ENCODE measurements around the gene PCDH1. TPM values are rescaled to one million over a fixed set of nuclear protein-coding genes. Genes with fewer than 3 reads are reported as not detected.

Gene PCDH1
- total RNA-seq, 4 donors from 2014 or later = 92.5 to 217 (median 164) TPM

DNA sequence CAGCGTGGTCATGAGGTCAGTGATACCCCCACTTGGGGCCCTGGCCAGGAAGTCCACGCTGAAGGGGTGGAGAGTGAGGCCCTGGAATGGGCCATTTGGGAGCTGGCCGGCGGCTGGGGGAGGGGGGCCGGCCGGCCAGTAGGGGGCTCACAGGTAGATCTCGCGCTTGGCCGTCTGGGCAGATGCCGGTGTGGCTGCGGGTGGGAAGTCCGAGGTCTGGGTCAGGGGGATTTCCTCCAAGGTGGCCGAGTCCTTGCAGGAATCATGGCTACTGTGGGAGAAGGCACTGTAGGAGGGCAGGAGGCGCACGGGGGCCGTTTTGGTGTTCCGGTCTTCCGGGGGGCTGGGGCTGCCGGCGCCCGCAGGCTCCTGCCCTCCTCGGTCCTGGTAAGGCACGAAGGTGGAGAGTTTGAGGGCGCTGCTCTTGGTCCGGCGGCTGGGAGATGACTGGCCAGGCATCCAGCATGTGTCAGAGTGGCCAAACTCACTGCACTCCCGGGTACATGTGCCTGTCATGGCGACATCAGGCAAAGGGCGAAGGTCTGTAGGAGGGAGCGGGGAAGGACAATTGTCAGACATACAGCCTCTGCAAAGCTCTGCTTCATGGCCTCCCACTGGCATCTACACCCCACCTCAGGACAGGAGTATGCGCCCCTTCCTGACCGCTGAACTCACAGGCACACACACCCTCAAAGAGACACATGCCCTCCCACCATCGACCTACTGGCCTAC lies 24.1 kb downstream of the PCDH1 start:
- in situ Hi-C loops (cut with MboI; ENCODE audit: low pct_ligation_motif_present in 1 of 4, low pct_unique_long_range_greater_than_20kb in 1 of 4, low sequenced_read_pairs in 3 of 4) (no loop called here), intact Hi-C loops (cut with DNase I; ENCODE audit: low total_unique reads) (no loop called here)
- no peak overlapping the region for H3K4me3 ChIP-seq
- H3K27me3 ChIP-seq = no peaks in the 10 kb centered on the region
- no peaks in the 10 kb centered on the region for H3K9me3 ChIP-seq
- TF ChIP-seq, protein P1, sequence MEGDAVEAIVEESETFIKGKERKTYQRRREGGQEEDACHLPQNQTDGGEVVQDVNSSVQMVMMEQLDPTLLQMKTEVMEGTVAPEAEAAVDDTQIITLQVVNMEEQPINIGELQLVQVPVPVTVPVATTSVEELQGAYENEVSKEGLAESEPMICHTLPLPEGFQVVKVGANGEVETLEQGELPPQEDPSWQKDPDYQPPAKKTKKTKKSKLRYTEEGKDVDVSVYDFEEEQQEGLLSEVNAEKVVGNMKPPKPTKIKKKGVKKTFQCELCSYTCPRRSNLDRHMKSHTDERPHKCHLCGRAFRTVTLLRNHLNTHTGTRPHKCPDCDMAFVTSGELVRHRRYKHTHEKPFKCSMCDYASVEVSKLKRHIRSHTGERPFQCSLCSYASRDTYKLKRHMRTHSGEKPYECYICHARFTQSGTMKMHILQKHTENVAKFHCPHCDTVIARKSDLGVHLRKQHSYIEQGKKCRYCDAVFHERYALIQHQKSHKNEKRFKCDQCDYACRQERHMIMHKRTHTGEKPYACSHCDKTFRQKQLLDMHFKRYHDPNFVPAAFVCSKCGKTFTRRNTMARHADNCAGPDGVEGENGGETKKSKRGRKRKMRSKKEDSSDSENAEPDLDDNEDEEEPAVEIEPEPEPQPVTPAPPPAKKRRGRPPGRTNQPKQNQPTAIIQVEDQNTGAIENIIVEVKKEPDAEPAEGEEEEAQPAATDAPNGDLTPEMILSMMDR (IDR thresholded peaks at IDR 0.05) = no peak
- no peak for TF ChIP-seq POLR2AphosphoS5 (IDR thresholded peaks at IDR 0.05)
- no peak for TF ChIP-seq POLR2A (IDR thresholded peaks at IDR 0.05)
- no peak for TF ChIP-seq EP300 (IDR thresholded peaks at IDR 0.05; ENCODE audit: low read depth)
- WGBS, 2 donors (ENCODE audit: low coverage in 1 of 2) = 75 to 85% methylated on average over 4 to 31 of the region's 33 CpGs
- no peaks in the 10 kb centered on the region for H3K36me3 ChIP-seq
- peaks cover 0 to 20% (median 15%) of the 10 kb centered on the region in 4 donors for H3K4me1 ChIP-seq
- DNase-seq = no peak
- H3K27ac ChIP-seq = no peak overlapping the region

GRCh38 chr5:141852448-141852847 lies 25.8 kb downstream of the PCDH1 start:
- DNase-seq = no peak
- intact Hi-C loops (cut with DNase I; ENCODE audit: low total_unique reads) = no loop called here
- peaks cover 7 to 28% (median 23%) of the 10 kb centered on the region in 4 donors for H3K4me1 ChIP-seq
- H3K4me3 ChIP-seq = no peak overlapping the region
- H3K27ac ChIP-seq = no peak overlapping the region
- in situ Hi-C loops (cut with MboI; ENCODE audit: low pct_ligation_motif_present in 1 of 4, low pct_unique_long_range_greater_than_20kb in 1 of 4, low sequenced_read_pairs in 3 of 4) = no loop called here
- TF ChIP-seq EP300 (IDR thresholded peaks at IDR 0.05; ENCODE audit: low read depth) (no peak), POLR2AphosphoS5 (IDR thresholded peaks at IDR 0.05) (no peak), POLR2A (IDR thresholded peaks at IDR 0.05) (no peak)
- TF ChIP-seq, protein P1 (IDR thresholded peaks at IDR 0.05) = no peak
- H3K36me3 ChIP-seq = no peaks in the 10 kb centered on the region
- H3K9me3 ChIP-seq = no peaks in the 10 kb centered on the region
- no peaks in the 10 kb centered on the region for H3K27me3 ChIP-seq
- 78% methylated on average over 3 of the region's 3 CpGs; no CpG with 5 or more reads in 1 of the 2 donors for WGBS, 2 donors (ENCODE audit: low coverage in 1 of 2)

DNA sequence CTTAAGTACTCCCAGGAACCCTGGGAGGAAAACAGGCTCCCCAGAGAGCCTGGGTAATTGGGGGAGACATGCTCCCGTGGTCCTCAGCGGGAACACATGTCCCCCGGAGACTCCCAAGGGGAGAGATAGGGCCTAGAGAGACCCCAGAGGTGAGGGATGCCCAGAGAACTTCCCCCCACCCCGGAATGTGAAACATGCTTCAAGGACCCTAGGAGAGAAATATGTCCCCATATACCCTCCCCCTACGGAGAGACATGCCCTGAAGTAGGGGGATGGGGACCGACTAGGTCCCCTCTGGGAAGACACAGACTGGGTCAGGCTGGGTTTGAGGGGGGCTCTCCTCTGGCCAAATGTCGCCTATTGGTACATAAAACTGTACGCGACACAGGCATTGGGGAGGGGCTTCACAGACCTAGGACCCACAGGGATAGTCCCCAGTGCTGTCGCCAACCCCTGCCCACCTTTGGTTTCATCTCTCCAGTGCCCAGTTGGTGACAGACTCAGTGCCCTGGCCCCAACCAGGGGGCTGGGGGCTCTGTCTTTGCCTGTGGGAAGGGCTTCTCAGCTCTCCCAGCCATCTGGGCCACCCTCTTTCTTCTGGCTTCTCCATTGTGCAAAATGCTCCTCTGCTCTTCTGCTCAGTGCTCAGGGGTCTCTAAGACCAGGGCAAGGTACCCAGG lies 26.9 kb downstream of the PCDH1 start:
- H3K36me3 ChIP-seq = no peaks in the 10 kb centered on the region
- peak overlapping the region; percentile 94 to 98 (median 96) for H3K27ac ChIP-seq
- in situ Hi-C loops (cut with MboI; ENCODE audit: low pct_ligation_motif_present in 1 of 4, low pct_unique_long_range_greater_than_20kb in 1 of 4, low sequenced_read_pairs in 3 of 4) (no loop called here), intact Hi-C loops (cut with DNase I; ENCODE audit: low total_unique reads) (no loop called here)
- H3K9me3 ChIP-seq = no peaks in the 10 kb centered on the region
- H3K4me1 ChIP-seq = peaks cover 10 to 29% (median 25%) of the 10 kb centered on the region in 4 donors
- H3K27me3 ChIP-seq = no peaks in the 10 kb centered on the region
- no peak for DNase-seq
- no peak overlapping the region for H3K4me3 ChIP-seq
- TF ChIP-seq POLR2A (IDR thresholded peaks at IDR 0.05) (no peak), EP300 (IDR thresholded peaks at IDR 0.05; ENCODE audit: low read depth) (no peak)
- 87% methylated on average over 8 of the region's 10 CpGs; no CpG with 5 or more reads in 1 of the 2 donors for WGBS, 2 donors (ENCODE audit: low coverage in 1 of 2)

- peak overlapping the region in 3 of 4 donors; percentile 47 to 58 (median 56) for H3K4me3 ChIP-seq
- TF ChIP-seq POLR2AphosphoS5 (IDR thresholded peaks at IDR 0.05) = no peak
- TF ChIP-seq, protein P1 (IDR thresholded peaks at IDR 0.05) = no peak
- H3K27me3 ChIP-seq = no peaks in the 10 kb centered on the region
- intact Hi-C loops (cut with DNase I; ENCODE audit: low total_unique reads) (no loop called here), in situ Hi-C loops (cut with MboI; ENCODE audit: low pct_ligation_motif_present in 1 of 4, low pct_unique_long_range_greater_than_20kb in 1 of 4, low sequenced_read_pairs in 3 of 4) (no loop called here)
- 63% methylated on average over 2 of the region's 10 CpGs; no CpG with 5 or more reads in 1 of the 2 donors for WGBS, 2 donors (ENCODE audit: low coverage in 1 of 2)
- H3K4me1 ChIP-seq = peaks cover 10 to 34% (median 30%) of the 10 kb centered on the region in 4 donors
- DNase-seq = no peak
- H3K36me3 ChIP-seq = no peaks in the 10 kb centered on the region
- peak overlapping the region; percentile 94 to 98 (median 96) for H3K27ac ChIP-seq
- H3K9me3 ChIP-seq = no peaks in the 10 kb centered on the region
Observed at GRCh38 chr5:141850786-141851185, 27.4 kb downstream of the PCDH1 start.

All from transverse colon (tissue), 4 donors.